ENCODE results near the gene SAMD1. TPM values are rescaled to one million over a fixed set of nuclear protein-coding genes. Genes with fewer than 3 reads are reported as not detected.
"Not testable (repeated sequence)": the region's sequence is repeated elsewhere in the genome, so short reads cannot be mapped to it uniquely, and the experiment has no call there.

SAMD1 gene
- total RNA-seq, 2 donors from 2014 or later: 25.4 to 48.2 TPM

- peak; percentile 19 for TF ChIP-seq POLR2AphosphoS5 (IDR thresholded peaks at IDR 0.05)
- peak in 3 of 4 experiments; percentile 46 to 56 (median 50) for TF ChIP-seq CTCF (IDR thresholded peaks at IDR 0.05)
- H3K4me1 ChIP-seq (replicated peaks); H3K27me3 ChIP-seq (replicated peaks; ENCODE audit: insufficient read depth); H3K9me3 ChIP-seq; H3K27ac ChIP-seq; H3K36me3 ChIP-seq; intact Hi-C loops (cut with DNase I); DNase-seq (ENCODE audit: low spot score); H3K4me3 ChIP-seq: not testable (repeated sequence)
- WGBS: 65% methylated on average over 19 of the region's 19 CpGs
These were observed 47.6 kb downstream of the SAMD1 start for GRCh38 chr19:14042659-14043608.

- WGBS: 97% methylated on average over 7 of the region's 7 CpGs
- H3K9me3 ChIP-seq: no peaks in the 10 kb centered on the region
- DNase-seq (ENCODE audit: low spot score): no peak
- H3K27me3 ChIP-seq (replicated peaks; ENCODE audit: insufficient read depth): no peaks in the 10 kb centered on the region
- H3K4me1 ChIP-seq (replicated peaks): no peaks in the 10 kb centered on the region
- TF ChIP-seq POLR2AphosphoS5 (IDR thresholded peaks at IDR 0.05): no peak
- TF ChIP-seq POLR2A (IDR thresholded peaks at IDR 0.05): no peak
- TF ChIP-seq CTCF (IDR thresholded peaks at IDR 0.05): no peak
- H3K36me3 ChIP-seq: no peaks in the 10 kb centered on the region
- intact Hi-C loops (cut with DNase I): no loop called here
- H3K27ac ChIP-seq: no peak overlapping the region
- no peak overlapping the region for H3K4me3 ChIP-seq
These were observed 51.4 kb downstream of the SAMD1 start for GRCh38 chr19:14039181-14039580.

Other genes with a start within 250 kb of the SAMD1 start
- 1 to 10 TPM in 1 of 2 donors, not detected in 1; 1.5 TPM for gene NANOS3, start 213.6 kb downstream of the SAMD1 start, total RNA-seq
- 10 to 100 TPM in 1 of 2 donors, 1 to 10 TPM in 1; 2.0 to 12.6 TPM for gene BRME1, start 184.6 kb downstream of the SAMD1 start, total RNA-seq
- gene CC2D1A, start 184.6 kb downstream of the SAMD1 start, total RNA-seq: 10 to 100 TPM; 40.9 to 64.8 TPM
- 1 to 10 TPM in 1 of 2 donors, under 1 TPM in 1; 0.50 to 9.1 TPM for gene PODNL1, start 152.3 kb downstream of the SAMD1 start, total RNA-seq
- gene DCAF15, start 138.2 kb downstream of the SAMD1 start, total RNA-seq: 10 to 100 TPM; 18.6 to 47.4 TPM
- gene RFX1, start 84.4 kb downstream of the SAMD1 start, total RNA-seq: 10 to 100 TPM in 1 of 2 donors, 1 to 10 TPM in 1; 9.2 to 12.7 TPM
- not detected for gene RLN3, start 62.6 kb downstream of the SAMD1 start, total RNA-seq
- gene IL27RA, start 59.0 kb downstream of the SAMD1 start, total RNA-seq: 1 to 10 TPM; 4.7 to 8.3 TPM
- gene PALM3, start 28.7 kb downstream of the SAMD1 start, total RNA-seq: 10 to 100 TPM in 1 of 2 donors, 1 to 10 TPM in 1; 1.8 to 16.1 TPM
- 10 to 100 TPM; 12.4 to 17.2 TPM for gene MISP3, start 18.0 kb downstream of the SAMD1 start, total RNA-seq
- under 1 TPM in 1 of 2 donors, not detected in 1; 0.97 TPM for gene C19orf67, start 5.0 kb downstream of the SAMD1 start, total RNA-seq
- 100 to 1,000 TPM in 1 of 2 donors, 10 to 100 TPM in 1; 34.8 to 106 TPM for gene PRKACA, start 27.0 kb upstream of the SAMD1 start, total RNA-seq
- 10 to 100 TPM in 1 of 2 donors, 1 to 10 TPM in 1; 5.1 to 19.7 TPM for gene ASF1B, start 45.8 kb upstream of the SAMD1 start, total RNA-seq
- gene ADGRL1, start 115.4 kb upstream of the SAMD1 start, total RNA-seq: 10 to 100 TPM; 13.0 to 44.1 TPM

All from prostate gland (tissue), 2 donors.